IPS-NIHi7 (cell line): ENCODE data around the gene C19orf25.
A peak's percentile ranks its signal among the peaks of the same experiment; 100 is the strongest.

ENCODE experiments used
- DNase-seq: peaks from one replicate; pipeline ENCODE4 v3.0.0; 2012; ENCODE audit warnings: mixed read lengths; ENCODE audit errors: extremely low spot score

C19orf25 gene

DNA sequence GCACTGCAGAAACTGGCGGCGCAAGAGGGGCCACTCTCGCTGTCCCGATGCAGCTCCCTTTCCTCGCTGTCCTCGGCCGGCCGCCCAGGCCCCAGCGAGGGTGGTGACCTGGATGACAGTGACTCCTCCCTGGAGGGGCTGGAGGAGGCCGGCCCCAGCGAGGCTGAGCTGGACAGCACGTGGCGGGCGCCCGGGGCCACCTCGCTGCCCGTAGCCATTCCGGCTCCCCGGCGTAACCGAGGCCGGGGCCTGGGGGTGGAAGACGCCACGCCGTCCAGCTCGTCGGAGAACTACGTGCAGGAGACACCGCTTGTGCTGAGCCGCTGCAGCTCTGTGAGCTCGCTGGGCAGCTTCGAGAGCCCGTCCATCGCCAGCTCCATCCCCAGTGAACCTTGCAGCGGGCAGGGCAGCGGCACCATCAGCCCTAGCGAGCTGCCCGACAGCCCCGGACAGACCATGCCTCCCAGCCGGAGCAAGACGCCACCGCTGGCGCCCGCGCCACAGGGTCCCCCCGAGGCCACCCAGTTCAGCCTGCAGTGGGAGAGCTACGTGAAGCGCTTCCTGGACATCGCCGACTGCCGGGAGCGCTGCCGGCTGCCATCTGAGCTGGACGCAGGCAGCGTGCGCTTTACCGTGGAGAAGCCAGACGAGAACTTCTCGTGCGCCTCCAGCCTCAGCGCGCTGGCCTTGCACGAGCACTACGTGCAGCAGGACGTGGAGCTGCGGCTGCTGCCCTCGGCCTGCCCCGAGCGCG, 12.4 kb downstream of the C19orf25 start:
- no peak for DNase-seq

DNA sequence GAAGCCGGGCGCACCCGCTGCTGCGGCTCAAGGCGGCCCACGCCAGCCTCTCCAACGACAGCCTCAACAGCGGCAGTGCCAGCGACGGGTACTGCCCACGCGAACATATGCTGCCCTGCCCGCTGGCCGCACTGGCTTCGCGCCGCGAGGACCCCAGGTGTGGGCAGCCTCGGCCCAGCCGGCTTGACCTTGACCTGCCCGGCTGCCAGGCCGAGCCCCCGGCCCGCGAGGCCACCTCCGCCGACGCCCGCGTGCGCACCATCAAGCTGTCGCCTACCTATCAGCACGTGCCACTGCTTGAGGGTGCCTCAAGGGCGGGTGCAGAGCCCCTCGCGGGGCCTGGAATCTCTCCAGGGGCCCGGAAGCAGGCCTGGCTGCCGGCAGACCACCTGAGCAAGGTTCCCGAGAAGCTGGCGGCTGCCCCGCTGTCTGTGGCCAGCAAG, 13.0 kb downstream of the C19orf25 start:
- DNase-seq, result no peak

DNA sequence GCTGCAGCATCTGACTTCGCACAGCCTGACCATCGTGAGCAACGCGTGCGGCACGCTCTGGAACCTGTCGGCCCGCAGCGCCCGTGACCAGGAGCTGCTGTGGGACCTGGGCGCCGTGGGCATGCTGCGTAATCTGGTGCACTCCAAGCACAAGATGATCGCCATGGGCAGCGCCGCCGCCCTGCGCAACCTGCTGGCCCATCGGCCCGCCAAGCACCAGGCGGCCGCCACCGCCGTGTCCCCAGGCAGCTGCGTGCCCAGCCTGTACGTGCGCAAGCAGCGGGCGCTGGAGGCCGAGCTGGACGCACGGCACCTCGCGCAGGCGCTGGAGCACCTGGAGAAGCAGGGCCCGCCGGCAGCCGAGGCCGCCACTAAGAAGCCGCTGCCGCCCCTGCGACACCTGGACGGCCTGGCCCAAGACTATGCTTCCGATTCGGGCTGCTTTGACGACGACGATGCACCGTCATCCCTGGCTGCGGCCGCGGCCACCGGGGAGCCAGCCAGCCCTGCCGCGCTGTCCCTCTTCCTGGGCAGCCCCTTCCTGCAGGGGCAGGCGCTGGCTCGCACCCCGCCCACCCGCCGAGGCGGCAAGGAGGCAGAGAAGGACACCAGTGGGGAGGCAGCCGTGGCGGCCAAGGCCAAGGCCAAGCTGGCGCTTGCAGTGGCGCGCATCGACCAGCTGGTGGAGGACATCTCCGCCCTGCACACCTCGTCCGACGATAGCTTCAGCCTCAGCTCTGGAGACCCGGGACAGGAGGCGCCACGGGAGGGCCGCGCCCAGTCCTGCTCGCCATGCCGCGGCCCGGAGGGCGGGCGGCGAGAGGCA, 13.6 kb downstream of the C19orf25 start:
- peak; percentile 66 for DNase-seq

DNA sequence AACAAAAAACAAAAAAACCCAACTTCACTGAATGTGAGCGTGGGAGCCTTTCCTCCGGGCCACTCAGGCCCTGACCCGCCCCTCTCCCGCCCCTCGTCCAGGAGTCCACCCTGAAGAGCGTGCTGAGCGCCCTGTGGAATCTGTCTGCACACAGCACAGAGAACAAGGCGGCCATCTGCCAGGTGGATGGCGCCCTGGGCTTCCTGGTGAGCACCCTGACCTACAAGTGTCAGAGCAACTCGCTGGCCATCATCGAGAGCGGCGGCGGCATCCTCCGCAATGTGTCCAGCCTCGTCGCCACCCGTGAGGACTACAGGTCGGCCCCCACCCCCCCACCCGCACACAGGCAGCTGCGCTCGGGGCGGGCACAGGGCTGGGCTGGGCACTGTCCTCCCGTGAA, 17.2 kb downstream of the C19orf25 start:
- DNase-seq, result no peak

DNA sequence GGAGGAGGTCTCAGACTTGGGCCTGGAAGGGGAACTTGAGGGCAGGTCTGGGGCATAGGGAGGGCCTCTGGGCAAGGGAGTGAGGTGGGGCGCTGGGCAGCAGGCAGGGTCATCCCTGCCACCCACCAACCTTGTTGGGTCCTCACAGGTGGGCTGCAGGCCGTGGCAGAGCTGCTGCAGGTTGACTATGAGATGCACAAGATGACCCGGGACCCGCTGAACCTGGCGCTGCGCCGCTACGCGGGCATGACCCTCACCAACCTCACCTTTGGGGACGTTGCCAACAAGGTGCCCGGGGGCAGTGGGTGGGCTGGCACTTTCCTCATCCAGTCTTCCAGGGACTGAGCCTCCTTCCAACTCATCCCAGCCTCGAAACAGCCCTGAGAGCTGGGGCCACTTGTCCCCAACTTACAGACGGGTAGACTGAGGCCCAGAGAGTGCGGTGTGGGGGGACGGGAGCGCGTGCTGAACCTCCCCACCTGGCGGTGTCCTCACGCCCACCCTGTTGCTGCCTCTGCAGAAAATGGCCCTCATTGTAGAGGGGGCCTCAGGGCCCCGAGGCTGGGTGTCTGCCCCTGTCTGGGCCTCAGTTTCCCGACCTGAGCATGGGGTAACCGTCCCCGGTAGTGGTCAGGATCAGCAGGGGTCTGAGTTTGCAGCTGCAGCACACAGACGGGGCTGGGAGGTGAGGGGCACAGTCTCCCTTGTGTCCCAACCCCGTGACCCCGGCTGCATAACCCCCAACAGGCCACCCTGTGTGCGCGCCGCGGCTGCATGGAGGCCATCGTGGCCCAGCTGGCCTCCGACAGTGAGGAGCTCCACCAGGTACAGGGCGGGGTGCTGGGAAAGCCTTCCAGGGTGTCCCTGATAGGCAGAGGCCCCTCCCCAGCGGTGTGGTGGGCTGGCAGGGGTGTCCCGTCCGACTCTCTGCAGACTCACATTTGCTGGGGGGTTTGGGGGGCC, 18.7 kb downstream of the C19orf25 start:
- DNase-seq, result no peak

DNA sequence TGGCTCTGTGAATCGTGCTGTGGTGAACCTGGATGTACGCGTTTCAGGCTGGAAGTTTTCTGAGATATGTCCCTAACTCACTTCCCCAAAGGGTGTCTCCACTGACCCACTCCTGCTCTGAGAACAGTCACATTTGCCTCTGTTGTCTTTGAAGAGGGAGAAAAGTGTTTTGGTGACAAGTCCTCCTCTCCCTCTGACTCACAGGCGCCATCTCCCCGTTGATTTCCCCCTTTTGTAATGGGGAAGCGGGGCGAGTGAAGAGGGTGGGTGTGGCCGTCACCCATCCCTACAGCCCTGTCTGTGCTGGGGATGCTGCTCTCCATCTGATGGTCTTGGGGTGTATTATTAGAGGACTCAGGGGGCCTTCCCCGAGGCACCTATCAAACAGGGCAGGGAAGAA, 19.5 kb downstream of the C19orf25 start:
- DNase-seq, result no peak

DNA sequence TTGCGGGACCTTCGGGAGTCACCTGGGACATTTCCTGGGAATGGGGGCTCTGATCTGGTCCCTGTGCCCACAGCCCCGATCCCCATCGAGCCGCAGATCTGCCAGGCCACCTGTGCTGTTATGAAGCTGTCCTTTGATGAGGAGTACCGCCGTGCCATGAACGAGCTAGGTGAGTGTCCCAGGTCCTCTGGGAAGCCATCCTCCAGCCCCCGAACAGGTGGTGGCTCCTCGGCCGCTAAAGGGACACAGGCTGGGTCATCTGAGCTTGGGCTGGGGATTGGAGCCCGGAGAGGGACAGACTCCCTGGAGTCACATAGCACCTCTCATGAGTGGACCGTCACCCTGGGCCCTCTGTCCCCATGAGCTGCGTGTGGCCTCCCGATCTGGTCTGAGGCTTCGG, 21.1 kb downstream of the C19orf25 start:
- no peak for DNase-seq

DNA sequence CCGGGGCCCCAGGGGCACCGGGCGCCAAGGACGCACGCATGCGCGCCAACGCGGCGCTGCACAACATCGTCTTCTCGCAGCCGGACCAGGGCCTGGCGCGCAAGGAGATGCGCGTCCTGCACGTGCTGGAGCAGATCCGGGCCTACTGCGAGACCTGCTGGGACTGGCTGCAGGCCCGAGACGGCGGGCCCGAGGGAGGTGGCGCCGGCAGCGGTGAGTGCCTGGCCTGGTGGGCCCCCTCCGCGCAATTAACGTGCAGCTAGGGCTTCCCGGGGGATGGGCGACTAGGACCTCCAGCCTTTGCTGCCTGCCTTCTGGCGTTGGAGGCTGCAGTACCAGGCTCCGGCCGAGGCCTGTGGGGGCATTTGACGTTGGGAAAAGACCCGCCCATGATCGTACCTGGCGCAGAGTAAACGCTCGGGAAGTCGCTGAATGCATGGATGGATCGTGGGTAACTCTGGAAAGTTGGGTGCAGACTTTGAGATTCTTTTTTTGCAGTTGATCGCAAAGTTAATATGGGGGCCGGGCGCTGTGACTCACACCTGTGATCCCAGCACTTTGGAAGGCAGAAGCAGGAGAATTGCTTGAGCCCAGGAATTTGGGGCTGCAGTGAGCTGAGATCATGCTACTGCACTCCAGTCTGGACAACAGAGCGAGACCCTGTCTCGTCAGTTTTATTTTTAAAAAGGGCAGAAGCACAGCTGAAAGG, 21.8 kb downstream of the C19orf25 start:
- no peak for DNase-seq

DNA sequence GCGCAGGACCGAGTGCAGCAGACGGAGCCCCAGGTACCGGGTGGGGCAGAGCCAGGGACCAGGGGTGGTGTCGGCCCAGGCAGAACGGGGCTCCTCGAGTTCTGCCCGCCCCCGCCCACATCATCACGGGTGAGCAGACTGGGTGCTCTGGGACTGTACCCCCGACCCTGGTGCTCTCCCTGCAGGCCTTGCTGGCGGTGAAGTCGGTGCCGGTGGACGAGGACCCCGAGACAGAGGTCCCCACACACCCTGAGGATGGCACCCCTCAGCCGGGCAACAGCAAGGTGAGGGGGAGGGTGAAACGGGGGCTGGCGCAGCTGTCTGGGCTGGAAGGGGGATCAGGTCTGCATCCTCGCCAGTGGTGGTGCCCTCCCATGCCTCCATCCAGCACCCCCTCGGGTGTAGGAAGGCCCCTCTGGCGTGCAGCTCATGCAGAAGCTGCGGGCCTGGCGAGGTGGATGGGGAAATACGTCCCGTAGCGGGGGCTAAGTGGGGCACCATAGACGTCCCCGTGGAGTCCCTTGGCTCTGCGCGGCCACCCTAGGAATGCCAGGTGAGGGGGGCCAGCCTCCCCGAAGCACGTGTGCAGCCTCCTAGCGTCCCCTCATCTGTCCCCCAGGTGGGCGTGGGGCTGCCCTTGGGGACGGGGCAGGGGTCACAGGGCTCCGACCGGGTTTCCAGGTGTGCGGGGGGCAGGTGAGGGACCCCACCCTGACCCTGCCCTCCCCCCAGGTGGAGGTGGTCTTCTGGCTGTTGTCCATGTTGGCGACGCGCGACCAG, 22.7 kb downstream of the C19orf25 start:
- DNase-seq, result no peak

DNA sequence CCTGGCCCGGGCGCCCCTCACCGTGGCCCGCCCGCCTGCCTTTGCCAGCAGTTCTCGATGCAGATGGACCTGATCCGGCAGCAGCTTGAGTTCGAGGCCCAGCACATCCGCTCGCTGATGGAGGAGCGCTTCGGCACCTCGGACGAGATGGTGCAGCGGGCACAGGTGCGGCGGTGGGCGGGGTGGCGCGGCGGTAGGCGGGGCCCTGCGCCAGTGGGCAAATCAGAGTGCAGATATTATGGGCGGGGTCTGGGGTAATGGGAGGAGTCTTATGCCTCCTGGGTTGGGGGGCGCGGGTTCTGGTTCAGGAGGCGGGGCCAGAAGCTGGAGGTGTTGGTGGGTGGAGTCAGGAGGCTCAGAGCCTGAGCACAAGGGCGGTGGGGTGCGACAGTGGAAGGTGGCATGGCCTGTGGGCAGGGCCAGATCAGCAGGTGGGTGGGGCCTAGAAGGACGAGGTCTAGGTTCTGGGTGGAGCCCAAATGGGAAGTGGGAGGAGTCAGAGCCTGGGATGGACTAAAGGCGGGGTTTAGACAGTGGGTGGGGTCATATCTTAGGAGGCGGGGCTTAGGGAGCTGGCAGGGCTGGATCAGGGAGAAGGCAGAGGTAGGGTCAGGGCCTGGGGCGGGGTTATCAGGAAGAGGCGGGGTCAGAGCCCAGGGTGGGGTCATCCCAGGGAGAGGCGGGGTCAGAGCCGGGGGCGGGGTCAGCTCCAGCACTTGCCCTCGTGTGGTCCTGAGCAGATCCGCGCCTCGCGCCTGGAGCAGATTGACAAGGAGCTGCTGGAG, 23.5 kb downstream of the C19orf25 start:
- DNase-seq, result peak; percentile 94

DNA sequence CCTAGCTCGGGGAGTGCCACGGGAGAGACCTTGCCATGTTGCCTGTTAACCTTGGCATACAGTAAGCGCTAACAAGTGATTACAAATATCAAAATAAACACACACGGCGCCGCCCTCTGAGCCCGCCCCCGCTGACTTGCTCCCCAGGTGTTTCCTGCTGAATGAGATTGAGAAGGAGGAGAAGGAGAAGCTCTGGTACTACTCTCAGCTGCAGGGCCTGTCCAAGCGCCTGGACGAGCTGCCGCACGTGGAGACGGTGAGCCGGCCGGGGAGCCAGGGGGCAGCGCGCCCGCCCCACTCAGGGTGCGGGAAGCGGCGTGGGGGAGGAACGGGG, 24.0 kb downstream of the C19orf25 start:
- no peak for DNase-seq

DNA sequence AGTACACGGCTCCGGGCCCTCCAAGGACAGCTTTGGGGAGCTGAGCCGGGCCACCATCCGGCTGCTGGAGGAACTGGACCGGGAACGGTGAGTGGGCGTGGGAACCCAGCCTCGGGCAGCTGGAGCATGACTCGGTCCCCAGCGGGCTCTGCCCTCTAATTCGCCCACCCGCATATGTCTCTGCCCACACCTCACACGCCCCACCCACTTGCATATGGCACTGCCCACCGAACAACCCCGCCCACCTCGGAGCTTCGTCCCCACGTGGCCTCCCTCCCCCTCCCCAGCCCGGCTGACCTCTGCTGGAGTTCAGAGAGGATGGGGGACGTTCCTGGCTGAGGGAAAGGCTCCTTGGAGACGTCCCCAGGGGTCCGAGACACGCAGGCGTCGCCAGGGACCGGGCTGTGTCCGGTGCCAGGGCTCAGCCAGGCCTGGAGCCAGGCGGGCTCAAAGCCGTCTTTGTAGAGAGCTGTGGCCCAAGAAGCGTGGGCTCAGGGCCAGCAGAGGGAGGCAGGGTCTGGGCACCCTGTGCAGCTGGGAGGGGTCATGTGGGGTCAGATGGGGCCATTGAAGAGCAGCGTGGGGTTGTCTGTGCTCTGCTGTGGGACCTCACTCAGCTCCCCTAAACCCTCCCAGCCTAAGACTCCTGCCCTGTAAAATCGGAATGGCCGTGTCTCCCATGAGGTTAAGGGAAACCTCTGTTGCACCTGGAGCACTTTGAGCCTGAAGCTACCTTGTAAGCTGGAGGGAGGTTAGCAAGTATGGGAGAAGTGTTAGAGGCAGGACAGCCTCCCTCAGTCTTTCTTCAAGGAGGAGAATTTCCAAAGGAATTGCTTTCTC, 25.3 kb downstream of the C19orf25 start:
- no peak for DNase-seq

DNA sequence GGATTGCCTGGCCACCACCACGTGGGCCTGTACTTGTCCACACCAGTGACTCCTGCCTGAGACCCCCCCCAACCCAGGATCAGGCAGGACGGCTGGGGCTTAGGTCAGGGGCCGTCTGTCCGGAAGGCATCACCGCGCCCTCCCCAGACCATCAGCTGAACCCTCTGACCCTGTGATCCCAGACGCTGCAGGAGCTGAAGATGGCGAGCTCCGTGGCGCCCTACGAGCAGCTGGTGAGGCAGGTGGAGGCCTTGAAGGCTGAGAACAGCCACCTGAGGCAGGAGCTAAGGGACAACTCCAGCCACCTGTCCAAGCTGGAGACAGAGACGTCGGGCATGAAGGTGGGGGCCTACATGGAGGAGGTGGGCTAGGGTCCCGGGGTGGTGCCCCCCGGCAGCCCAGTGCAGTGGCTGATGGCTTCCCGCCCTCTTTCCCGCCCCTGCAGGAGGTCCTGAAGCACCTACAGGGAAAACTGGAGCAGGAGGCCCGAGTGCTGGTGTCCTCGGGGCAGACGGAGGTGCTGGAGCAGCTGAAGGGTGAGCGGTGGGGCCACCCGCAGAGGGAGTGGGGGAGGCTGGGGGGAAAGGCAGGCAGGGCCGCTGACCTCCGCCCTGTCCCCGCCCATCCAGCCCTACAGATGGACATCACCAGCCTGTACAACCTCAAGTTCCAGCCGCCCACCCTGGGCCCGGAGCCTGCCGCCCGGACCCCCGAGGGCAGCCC, 26.1 kb downstream of the C19orf25 start:
- no peak for DNase-seq

DNA sequence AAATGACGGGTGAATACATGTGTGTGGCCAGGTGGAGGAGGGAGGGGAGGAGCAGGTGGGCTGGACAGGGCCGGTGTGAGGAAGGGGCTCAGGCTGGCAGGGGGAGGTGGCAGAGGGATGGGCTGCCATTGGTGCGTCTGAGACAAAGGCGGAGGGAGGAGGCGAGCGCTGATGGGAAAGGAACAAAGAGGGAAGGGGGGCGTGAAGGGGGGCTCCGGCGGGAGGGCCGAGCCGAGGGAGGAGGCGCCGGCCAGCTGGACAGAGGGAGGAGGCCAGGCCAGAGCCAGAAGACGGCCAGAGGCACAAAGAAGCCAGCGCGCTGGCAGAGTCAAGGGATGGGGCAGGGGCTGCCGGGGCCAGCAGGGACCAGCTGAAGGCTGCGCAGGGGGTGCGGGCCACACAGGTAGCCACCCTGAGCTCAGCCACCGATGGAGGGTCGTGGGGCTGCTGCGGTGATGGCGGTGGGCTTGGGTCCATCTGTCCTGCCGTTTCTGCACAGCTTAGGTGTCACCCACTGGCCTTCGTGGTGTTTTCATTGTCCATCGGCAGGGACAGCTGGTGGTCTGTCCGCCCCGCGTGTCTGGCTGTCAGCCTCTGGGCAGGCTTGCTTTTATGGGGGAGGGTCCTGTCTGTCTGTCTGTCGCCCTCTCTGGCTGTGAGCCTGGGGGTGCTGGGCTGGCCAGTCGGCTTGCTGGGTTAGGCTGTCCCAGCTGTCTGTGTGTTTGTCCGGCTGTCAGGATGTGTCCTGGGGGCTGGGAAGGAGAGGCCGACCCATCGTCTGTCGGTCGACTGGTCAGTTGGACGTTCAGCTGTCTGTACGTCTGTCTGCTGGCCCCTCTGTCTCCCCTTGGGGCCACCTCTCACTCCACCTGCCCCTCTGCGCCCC, 26.9 kb downstream of the C19orf25 start:
- no peak for DNase-seq

DNA sequence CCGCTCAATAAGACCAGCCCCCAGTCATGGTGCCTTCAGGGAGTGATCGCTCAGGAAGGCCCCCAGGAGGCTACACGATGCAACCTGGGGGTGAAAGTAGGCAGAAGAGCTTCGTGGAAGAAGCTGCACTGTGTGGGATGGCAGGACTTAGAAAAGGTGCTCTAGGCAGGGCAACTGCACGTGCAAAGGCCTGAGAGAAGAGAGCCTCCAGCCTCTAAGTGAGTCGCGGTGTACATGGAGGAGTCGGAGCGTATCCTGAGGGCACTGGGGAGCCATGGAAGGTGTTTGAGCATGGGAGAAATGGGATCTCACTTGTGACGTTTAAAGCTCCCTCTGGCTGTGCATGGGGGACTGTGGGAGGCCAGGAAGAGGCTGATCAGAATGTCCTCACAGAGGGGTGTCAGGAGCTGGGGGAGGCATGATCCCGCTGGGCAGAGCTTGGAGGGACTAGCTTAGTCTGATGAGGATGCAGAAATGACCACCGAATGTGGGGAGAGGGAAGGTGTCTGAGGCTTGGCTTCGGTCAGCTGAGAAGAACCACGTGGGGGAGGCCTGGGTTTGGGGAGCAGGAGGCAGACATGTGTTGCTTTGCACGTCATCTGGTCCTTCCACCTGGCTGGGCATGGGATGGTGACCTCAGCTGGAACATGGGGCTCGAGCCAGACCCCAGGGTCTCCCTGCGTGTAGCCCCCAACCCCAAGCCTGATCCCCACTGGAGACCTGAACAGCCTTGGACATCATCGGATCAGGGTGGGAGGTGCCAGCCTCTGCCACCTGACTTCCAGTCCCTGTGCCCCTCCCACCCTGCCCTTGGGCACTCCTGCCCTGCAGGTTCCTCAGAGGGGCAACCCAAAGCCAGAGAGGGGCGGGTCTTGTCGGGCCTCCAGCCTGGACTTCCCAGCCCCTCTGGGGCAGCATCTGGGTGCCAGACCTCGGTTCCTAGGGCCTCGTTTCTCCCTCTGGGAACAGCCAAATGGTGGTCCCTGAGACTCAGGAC, 28.0 kb downstream of the C19orf25 start:
- no peak for DNase-seq
